Measurements from ENCODE around the gene PTPRZ1. TPM values are rescaled to one million over a fixed set of nuclear protein-coding genes. Genes with fewer than 3 reads are reported as not detected.

Gene PTPRZ1
- polyA plus RNA-seq, 1 of the 3 experiments (the other 2 are of a cell fraction): not detected

GRCh38 chr7:121992068-121992467 lies 119.1 kb downstream of the PTPRZ1 start (continued):
- TF ChIP-seq SIN3A (IDR thresholded peaks at IDR 0.05; ENCODE audit: borderline replicate concordance, low read depth, low read length) (no peak), ZBTB33 (IDR thresholded peaks at IDR 0.05; ENCODE audit: borderline replicate concordance, low read depth) (no peak), JUND (IDR thresholded peaks at IDR 0.05) (no peak)
- TF ChIP-seq, protein P1, sequence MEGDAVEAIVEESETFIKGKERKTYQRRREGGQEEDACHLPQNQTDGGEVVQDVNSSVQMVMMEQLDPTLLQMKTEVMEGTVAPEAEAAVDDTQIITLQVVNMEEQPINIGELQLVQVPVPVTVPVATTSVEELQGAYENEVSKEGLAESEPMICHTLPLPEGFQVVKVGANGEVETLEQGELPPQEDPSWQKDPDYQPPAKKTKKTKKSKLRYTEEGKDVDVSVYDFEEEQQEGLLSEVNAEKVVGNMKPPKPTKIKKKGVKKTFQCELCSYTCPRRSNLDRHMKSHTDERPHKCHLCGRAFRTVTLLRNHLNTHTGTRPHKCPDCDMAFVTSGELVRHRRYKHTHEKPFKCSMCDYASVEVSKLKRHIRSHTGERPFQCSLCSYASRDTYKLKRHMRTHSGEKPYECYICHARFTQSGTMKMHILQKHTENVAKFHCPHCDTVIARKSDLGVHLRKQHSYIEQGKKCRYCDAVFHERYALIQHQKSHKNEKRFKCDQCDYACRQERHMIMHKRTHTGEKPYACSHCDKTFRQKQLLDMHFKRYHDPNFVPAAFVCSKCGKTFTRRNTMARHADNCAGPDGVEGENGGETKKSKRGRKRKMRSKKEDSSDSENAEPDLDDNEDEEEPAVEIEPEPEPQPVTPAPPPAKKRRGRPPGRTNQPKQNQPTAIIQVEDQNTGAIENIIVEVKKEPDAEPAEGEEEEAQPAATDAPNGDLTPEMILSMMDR (IDR thresholded peaks at IDR 0.05): no peak

DNA sequence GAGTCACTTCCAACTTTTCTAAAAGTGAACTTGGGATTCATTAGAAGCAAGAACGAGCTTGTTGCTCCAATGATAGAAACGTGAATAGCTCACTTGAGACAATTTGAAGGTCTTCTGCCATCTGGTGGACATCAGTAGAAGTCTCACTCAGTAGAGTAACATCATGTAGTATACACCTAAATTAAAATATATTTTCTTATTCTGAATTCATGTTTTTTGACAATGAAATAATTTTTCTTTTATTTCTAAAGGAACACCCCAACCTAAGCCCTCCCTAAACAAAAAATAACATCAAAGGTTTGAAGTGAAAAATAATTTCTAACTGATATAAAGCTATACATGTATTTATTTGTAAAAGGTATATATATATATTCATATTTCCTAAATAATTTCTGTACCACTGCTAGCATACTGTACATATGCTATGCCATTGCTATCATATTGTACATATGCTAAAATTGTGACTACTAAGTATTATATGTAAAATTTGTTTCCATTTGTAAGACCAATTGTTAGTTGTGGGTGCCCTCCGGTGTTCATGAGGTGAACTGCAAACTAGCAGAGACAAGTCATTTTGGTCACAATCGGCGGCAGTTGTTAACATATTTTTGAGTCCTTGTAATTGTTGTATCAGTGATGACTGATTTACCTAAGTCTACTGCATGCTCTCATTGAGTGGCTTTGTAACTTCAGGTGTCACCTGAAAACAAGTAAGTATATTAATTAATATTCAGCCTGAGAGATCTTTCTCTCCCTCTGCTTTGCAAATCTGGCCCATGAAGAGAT lies 121.9 kb downstream of the PTPRZ1 start:
- H3K9me3 ChIP-seq: no peaks in the 10 kb centered on the region
- no peaks in the 10 kb centered on the region; a peak in 1 of 4 replicates for H3K4me1 ChIP-seq (ENCODE audit: control insufficient read depth in 1 of 2, insufficient read depth in 2 of 2, low read depth in 1 of 2, low read length in 1 of 2)
- H3K27me3 ChIP-seq (ENCODE audit: insufficient read depth): peaks cover 24% of the 10 kb centered on the region; the same call in 1 of the 2 replicates
- POLR2A ChIA-PET: no interaction called here
- DNase-seq: peak; percentile 56
- H3K9me2 ChIP-seq: no peaks in the 10 kb centered on the region
- WGBS (ENCODE audit: low lambda C conversion rate): 5% methylated on average over 5 of the region's 5 CpGs
- no peaks in the 10 kb centered on the region for H3K36me3 ChIP-seq (replicated peaks in 1 of 2; ENCODE audit: control insufficient read depth in 1 of 2, insufficient read depth in 2 of 2, low read length in 1 of 2)
- H3K4me2 ChIP-seq: no peak overlapping the region
- CTCF ChIA-PET: interaction anchor here (0.6 to 2.8 kb wide), 104 partner anchors 10 to 1587 kb away, joined by 3 to 52 read pairs (median 4); no protein-coding TSS in a partner anchor
- H3K27ac ChIP-seq (ENCODE audit: low read depth in 2 of 2, low read length in 1 of 2): no peak overlapping the region
- H3K79me2 ChIP-seq (ENCODE audit: insufficient read depth): no peaks in the 10 kb centered on the region
- H4K20me1 ChIP-seq (ENCODE audit: insufficient read depth): no peaks in the 10 kb centered on the region
- no peak overlapping the region for H2AFZ ChIP-seq (ENCODE audit: low read depth)
- H3F3A ChIP-seq (replicated peaks; ENCODE audit: insufficient read depth): no peaks in the 10 kb centered on the region
- H3K4me3 ChIP-seq (ENCODE audit: low read depth in 2 of 2, low read length in 1 of 2): no peak overlapping the region; a peak in 1 of 4 replicates
- peak; percentile 90 for TF ChIP-seq RAD21 (IDR thresholded peaks at IDR 0.05; ENCODE audit: low read length)
- TF ChIP-seq YY1 (IDR thresholded peaks at IDR 0.05; ENCODE audit: low read depth): no peak
- TF ChIP-seq SMC3 (IDR thresholded peaks at IDR 0.05; ENCODE audit: low read depth, low read length): peak; percentile 60
- no peak for TF ChIP-seq USF1 (IDR thresholded peaks at IDR 0.05; ENCODE audit: borderline replicate concordance, low read depth)
- no peak for TF ChIP-seq IRF3 (IDR thresholded peaks at IDR 0.05; ENCODE audit: low read depth, low read length)
- TF ChIP-seq, protein P1 (IDR thresholded peaks at IDR 0.05): peak; percentile 92
- H3K9ac ChIP-seq: no peak overlapping the region
